GM19035 (cell line): ENCODE results near the gene CHST8.
"Not testable (repeated sequence)": the region's sequence is repeated elsewhere in the genome, so short reads cannot be mapped to it uniquely, and the experiment has no call there.

Source experiments
- ATAC-seq: cut with Tn5 transposase; IDR thresholded peaks from one replicate; pipeline ENCODE4 v1.9.1; 2021; ENCODE audit not compliant: unreplicated experiment

Gene CHST8

GRCh38 chr19:33616857-33617256 is 4.9 kb upstream of the CHST8 start:
- no peak for ATAC-seq

GRCh38 chr19:33618363-33618762 is 3.4 kb upstream of the CHST8 start:
- not testable (repeated sequence) for ATAC-seq

GRCh38 chr19:33618884-33619283 is 2.9 kb upstream of the CHST8 start:
- no peak for ATAC-seq

GRCh38 chr19:33620611-33621010 is 1.1 kb upstream of the CHST8 start:
- no peak for ATAC-seq

GRCh38 chr19:33621065-33621785 is 528 bp upstream of the CHST8 start:
- no peak for ATAC-seq

GRCh38 chr19:33622505-33622808 is 704 bp downstream of the CHST8 start:
- no peak for ATAC-seq

- no peak for ATAC-seq
Observed at GRCh38 chr19:33622809-33623511, 1.2 kb downstream of the CHST8 start.

GRCh38 chr19:33624586-33624985 is 2.8 kb downstream of the CHST8 start:
- ATAC-seq: no peak

GRCh38 chr19:33627526-33627925 is 5.8 kb downstream of the CHST8 start:
- ATAC-seq: no peak

GRCh38 chr19:33627962-33628839 is 6.4 kb downstream of the CHST8 start:
- ATAC-seq: no peak

GRCh38 chr19:33628921-33629825 is 7.4 kb downstream of the CHST8 start:
- ATAC-seq: no peak

GRCh38 chr19:33629826-33630375 is 8.1 kb downstream of the CHST8 start:
- ATAC-seq: no peak

GRCh38 chr19:33630880-33631608 is 9.3 kb downstream of the CHST8 start:
- ATAC-seq: no peak

GRCh38 chr19:33631609-33631973 is 9.8 kb downstream of the CHST8 start:
- ATAC-seq: no peak

- no peak for ATAC-seq
Observed at GRCh38 chr19:33634361-33635091, 12.8 kb downstream of the CHST8 start.

- no peak for ATAC-seq
Observed at GRCh38 chr19:33638167-33639034, 16.6 kb downstream of the CHST8 start.

GRCh38 chr19:33639035-33639681 is 17.4 kb downstream of the CHST8 start:
- no peak for ATAC-seq

GRCh38 chr19:33640773-33641172 is 19.0 kb downstream of the CHST8 start:
- ATAC-seq: no peak
